Smooth muscle cell of the brain vasculature (primary cell): ENCODE measurements around the gene C5orf47.
A peak's percentile ranks its signal among the peaks of the same experiment; 100 is the strongest.

Source experiments
- DNase-seq: peaks from one replicate; pipeline ENCODE4 v3.0.0-alpha.2; 2012; ENCODE audit warnings: low read depth, low spot score

C5orf47 gene

DNA sequence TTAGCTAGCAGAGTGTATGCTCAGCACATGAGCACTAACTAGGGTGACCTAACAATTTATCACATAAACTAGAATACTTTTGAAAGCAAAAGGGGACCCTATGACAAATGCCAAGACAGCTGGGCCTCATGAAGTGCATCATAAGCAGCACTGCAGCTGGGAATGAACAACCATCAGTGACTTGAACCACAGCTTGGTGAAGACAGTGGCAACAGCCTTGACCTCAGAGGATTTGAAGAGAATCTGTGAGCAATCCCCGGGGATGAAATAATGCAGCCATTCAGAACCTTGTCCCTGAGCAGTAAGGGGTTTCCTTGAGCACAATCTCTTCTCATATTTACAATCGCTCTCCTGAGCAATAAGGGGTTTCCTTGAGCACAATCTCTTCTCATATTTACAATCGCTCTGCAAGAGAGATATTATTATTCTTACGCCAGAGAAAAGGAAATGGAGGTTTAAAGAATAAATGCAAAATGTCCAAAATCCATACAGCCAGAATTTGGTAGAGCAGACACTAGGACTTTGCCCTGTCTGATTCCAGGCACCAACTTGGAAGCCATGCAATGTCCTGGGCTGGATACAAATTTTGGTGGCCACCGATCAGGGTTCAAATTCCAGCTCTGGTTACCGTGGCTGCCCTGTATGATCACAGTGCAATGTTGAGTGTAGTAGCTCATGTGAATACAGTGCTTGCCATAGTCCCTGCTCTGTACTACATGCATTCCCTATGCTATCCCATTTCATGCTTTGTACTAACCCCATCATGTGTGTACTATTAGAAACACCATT is 55.7 kb downstream of the C5orf47 start:
- no peak for DNase-seq

DNA sequence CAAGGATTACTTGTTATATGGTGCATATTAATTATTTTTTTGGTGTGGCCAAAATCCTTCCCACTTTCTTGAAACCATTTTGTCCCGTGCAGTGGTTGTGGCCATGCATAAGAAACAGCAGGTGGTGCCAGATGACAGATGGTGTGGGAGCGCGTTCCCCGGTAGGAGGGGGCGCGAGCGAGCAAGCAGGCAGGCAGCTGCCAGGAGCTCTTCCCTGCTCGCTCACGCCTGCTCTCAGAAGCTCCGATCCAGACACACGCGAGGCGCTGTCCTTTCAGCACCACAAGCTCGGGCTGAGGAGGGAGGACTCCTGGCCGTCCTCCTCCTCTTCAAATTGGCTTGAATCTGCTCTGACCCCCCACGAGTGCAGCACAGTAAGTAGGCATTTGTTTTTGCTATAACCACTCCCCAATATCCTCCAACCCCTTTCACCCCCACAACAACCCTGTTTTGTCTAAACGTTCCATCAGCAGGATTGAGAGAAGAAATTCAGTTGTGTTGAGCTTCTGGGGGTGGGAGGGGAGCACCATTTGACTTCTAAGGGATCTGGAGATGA is 56.6 kb downstream of the C5orf47 start, which contains the start of gene NSG2:
TSS of gene NSG2 (plus strand) at position 237 of the 556 bp plus-strand sequence. CDS start 1,050 bp downstream, outside the sequence.
- DNase-seq = peak; percentile 46

DNA sequence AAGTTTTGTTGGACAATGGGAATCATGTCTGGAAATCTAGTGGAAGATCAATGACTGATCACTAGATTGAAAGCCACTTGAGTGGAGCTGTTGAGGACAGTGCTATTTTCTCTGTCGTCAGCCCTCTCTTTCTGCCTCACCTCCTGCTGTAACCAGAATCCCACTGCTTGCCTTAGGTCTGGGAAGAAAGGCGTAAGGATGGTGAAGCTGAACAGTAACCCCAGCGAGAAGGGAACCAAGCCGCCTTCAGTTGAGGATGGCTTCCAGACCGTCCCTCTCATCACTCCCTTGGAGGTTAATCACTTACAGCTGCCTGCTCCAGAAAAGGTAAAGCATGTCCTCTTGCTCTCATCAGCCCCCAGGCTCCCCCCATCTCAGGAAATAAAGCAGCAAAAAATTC is 57.6 kb downstream of the C5orf47 start:
- DNase-seq = no peak

DNA sequence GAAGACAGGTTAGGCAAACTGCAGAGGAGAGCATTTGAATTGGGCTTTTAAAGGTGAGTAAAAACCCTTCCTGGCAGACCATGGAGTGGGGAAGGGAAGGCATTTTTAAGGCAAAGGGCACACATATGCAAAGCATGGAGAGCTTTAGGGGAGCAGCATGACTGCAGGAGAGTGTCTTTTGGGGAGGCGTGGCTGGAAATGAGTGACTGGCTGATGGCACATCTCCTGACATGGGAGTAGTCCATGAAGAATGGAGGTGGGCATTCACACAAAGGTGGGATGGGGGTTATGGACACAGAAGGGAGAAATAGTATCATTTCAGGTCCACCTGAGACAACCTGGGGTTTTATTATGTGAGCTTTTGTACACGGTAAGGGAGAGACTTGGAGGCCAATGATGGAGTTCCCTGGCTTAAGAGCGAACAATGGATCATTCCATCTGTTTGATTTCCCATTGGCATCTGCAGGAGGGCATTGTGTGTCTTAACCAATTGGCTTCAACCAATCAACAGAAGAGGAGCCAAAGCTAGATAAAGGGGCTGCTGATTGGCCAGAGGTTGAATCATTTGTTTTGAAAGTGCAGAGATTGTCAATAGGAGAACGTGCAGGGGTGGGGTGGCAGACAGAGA is 58.6 kb downstream of the C5orf47 start:
- no peak for DNase-seq

DNA sequence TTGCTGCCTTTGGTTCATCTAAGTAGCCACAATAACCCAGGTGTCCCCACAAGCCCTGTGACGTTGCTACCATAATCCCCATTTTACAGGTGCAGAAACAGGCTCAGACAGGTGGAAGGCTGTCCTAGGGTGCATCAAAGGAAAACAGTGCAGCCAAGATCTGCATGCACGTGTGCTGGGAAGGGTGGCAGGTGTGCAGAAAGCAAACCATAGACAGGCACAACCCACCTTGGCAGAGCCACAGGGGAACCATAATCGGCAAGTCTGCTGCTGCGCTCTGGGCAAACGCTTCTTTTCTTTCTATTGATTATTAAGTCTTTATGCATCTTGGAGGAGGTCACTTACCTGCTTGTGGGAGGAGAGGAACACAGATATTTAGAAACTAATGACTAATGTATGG is 63.7 kb downstream of the C5orf47 start:
- DNase-seq = no peak

DNA sequence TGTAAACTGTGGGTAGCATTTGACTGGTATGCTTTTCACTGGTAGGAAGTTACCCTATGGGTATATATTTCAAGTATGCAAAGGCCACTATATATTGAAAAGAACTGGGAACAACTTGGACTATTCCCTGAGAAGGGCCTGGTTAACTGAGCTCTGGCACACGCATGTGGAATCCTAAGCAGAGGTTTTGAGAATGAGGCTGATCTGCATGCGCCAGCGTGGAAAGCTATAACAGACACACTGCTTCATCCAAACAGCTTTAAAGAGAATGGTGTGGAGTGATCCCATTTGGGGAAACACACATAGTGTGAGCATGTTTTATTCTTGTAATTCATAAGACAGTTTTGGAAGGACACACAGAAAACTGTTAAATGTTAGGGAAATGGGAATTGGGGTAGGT is 64.9 kb downstream of the C5orf47 start:
- DNase-seq = no peak
